Neutrophil (primary cell): ENCODE measurements around the gene RNF157.

ENCODE experiments used
- H3K27ac ChIP-seq: fragments of 200-600 bp; sonication (generic); 2 replicates; pipeline ENCODE4 v1.5.1; 2016; ENCODE audit warnings: mild to moderate bottlenecking, moderate library complexity
- H3K27me3 ChIP-seq: fragments of 200-600 bp; sonication (generic); 2 replicates; pipeline ENCODE4 v1.6.0; 2016; ENCODE audit warnings: mild to moderate bottlenecking
- H3K36me3 ChIP-seq: fragments of 200-600 bp; sonication (generic); 2 replicates; pipeline ENCODE4 v1.5.1; 2017
- H3K4me1 ChIP-seq, 2 experiments: fragments of 200-600 bp in 1 of 2; sonication (generic) in 1 of 2; 1 replicate in 1 of 2; 2 replicates in 1 of 2; pipeline versions ENCODE4 v1.5.1 to v1.6.1; 2013 to 2016; ENCODE audit warnings: low read depth in 1 of 2, low read length in 1 of 2, mild to moderate bottlenecking in 1 of 2, moderate library complexity in 1 of 2; ENCODE audit not compliant: control insufficient read depth in 1 of 2, insufficient read depth in 1 of 2
- H3K4me3 ChIP-seq, 2 experiments: fragments of 200-600 bp in 1 of 2; sonication (generic) in 1 of 2; 1 replicate in 1 of 2; 2 replicates in 1 of 2; pipeline ENCODE4 v1.5.1; 2013 to 2016; ENCODE audit warnings: low read depth in 1 of 2, low read length in 1 of 2, mild to moderate bottlenecking in 1 of 2, moderate library complexity in 1 of 2
- H3K9me3 ChIP-seq: fragments of 200-600 bp; sonication (generic); 2 replicates; pipeline ENCODE4 v1.5.1; 2016
- TF ChIP-seq, protein P1 (sequence below): fragments of 200-600 bp; sonication (generic); IDR thresholded peaks from 2 replicates; pipeline ENCODE4 v1.5.1; 2016; ENCODE audit warnings: antibody characterized with exemption

RNF157 gene

DNA sequence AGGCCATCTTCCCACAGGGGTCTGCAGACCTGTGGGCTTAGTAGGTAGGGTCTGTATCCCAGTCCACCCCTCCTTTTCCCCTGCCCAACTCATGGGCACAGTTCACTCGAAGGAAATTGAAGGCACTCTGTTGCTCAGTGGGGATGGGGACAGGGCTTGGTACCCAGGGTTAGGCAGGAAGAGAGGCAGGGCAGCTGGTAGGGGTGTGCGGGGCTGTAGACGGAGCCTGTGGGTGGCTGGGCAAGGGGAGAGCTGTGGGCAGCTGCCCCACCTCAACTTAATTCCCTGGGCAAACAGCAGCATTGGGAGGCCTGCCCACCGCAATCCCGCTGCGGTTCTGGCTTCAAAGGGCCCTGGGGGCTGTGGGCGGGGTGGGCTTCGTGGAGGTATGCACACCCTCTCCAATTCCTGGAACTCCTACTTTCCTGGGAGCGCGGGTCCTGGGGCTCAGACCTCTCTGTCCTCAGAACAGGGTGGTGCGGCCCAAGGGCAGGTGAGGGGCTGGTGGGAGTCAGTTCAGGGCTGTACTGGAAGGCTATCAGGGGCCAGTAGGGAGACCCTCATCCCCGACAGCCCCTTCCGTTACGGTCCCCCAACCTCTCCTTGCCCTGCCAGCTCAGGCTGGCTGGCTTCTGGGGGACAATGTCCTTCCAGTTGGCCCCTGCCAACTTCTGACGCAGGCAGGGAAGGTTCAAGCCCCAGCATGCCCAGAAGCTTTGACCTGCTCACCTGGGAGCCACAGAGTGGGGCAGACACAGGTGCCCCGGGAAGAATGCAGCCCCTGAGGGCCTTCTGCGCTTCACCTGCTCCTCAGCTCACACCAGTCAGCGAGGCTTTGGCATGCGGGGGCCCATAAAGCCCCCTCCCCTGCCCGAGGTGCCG lies 108.4 kb downstream of the RNF157 start:
- H3K27me3 ChIP-seq, result peaks cover 13% of the 10 kb centered on the region
- TF ChIP-seq, protein P1, sequence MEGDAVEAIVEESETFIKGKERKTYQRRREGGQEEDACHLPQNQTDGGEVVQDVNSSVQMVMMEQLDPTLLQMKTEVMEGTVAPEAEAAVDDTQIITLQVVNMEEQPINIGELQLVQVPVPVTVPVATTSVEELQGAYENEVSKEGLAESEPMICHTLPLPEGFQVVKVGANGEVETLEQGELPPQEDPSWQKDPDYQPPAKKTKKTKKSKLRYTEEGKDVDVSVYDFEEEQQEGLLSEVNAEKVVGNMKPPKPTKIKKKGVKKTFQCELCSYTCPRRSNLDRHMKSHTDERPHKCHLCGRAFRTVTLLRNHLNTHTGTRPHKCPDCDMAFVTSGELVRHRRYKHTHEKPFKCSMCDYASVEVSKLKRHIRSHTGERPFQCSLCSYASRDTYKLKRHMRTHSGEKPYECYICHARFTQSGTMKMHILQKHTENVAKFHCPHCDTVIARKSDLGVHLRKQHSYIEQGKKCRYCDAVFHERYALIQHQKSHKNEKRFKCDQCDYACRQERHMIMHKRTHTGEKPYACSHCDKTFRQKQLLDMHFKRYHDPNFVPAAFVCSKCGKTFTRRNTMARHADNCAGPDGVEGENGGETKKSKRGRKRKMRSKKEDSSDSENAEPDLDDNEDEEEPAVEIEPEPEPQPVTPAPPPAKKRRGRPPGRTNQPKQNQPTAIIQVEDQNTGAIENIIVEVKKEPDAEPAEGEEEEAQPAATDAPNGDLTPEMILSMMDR, result no peak
- no peaks in the 10 kb centered on the region for H3K36me3 ChIP-seq
- no peaks in the 10 kb centered on the region for H3K9me3 ChIP-seq
- H3K4me1 ChIP-seq, result peaks cover 0 to 4% of the 10 kb centered on the region in 2 experiments
- H3K4me3 ChIP-seq, result no peak overlapping the region
- H3K27ac ChIP-seq, result no peak overlapping the region

DNA sequence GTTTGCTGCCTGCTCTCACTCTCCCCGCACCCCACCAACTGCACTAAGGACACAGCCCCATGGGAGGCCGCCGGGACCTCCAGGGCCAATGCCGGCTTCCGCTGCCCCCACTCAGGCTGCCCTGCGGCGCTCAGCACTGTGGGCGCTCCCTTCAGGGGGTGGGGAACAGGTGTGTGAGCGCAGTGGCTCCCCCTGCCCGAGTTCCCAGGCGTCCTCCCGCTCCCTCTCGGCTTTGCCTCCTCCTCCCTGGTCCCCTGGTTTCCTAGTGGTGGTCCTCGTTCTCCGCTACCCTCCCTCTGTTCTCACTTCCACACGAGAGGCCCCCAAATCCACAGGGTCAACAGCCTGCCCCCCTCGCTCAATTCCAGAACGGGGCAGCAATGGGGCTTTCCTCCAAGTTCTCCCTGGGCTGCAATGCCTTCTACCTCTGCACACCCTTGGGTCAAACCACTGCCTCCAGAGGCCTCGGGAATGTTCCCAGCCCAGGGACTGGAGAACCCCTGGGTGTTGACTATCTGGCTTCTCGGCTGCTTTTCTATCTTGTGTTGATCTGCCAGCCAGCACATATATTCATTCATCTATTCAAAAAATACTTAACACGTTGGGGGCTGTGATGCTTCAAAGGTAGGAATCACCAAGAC lies 109.1 kb downstream of the RNF157 start:
- no peak overlapping the region for H3K4me3 ChIP-seq
- TF ChIP-seq, protein P1, result no peak
- H3K27me3 ChIP-seq, result peaks cover 14% of the 10 kb centered on the region
- no peaks in the 10 kb centered on the region for H3K36me3 ChIP-seq
- no peaks in the 10 kb centered on the region for H3K9me3 ChIP-seq
- H3K27ac ChIP-seq, result no peak overlapping the region
- H3K4me1 ChIP-seq, result peaks cover 0 to 4% of the 10 kb centered on the region in 2 experiments

DNA sequence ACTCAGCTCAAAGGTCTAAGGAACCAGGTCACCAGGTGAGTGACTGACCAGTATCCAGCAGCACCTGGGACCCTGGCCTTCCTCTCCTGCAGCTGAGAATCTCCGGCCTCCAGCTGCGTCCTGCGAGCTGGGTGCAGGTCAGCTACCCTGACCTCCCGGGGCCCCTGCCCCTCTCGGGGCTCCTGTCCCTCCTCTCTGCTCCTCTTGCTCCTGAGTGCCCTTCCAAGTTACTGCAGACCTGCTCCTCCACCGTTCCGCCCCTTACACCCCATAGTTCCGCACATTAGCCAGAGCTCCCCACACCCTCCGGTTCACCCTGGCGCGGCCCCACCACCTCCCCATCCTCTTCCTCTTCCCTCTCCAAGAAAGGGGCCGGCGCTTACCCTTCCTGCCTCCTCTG lies 109.8 kb downstream of the RNF157 start:
- Histone ChIP-seq H3K4me3 (no peak overlapping the region), H3K4me1 (peaks cover 0 to 4% of the 10 kb centered on the region in 2 experiments), H3K27me3 (peaks cover 14% of the 10 kb centered on the region), H3K36me3 (no peaks in the 10 kb centered on the region), H3K9me3 (no peaks in the 10 kb centered on the region), H3K27ac (no peak overlapping the region)
- TF ChIP-seq, protein P1, result no peak

DNA sequence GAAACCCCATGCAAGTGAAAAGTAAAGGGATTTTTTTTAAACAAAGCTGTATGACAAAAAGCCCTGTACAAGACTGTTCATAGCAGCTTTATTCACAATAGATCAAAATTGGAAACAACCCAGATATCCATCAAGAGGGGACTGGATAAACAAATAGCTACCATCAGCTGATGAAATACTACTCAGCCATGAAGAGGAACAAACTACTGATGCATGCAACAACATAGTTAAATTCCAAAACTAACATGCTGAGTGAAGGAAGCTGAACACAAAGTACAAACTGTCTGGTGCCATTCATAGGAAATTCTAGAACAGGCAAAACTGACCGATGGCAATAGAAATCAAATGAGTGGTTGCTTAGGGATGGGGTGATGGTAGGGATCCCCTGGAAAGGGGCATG lies 114.4 kb downstream of the RNF157 start:
- H3K27ac ChIP-seq, result no peak overlapping the region
- TF ChIP-seq, protein P1, result no peak
- peaks cover 14% of the 10 kb centered on the region for H3K27me3 ChIP-seq
- peaks cover 10 to 11% of the 10 kb centered on the region in 2 experiments for H3K4me1 ChIP-seq
- no peaks in the 10 kb centered on the region for H3K36me3 ChIP-seq
- no peaks in the 10 kb centered on the region for H3K9me3 ChIP-seq
- no peak overlapping the region for H3K4me3 ChIP-seq

DNA sequence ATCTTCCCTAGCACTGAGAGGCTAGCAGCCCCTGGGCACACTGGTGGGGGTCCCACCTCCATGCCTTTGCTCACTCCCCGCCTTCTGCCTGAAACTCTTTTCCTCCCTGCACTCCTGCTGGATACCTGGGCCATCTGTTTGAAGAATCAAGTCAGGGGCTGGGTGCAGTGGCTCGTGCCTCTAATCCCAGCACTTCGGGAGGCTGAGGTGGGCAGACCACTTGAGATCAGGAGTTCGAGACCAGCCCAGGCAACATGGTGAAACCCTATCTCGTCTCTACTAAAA lies 115.0 kb downstream of the RNF157 start:
- Histone ChIP-seq H3K9me3 (no peaks in the 10 kb centered on the region), H3K4me3 (no peak overlapping the region), H3K27me3 (peaks cover 14% of the 10 kb centered on the region), H3K4me1 (peaks cover 9 to 10% of the 10 kb centered on the region in 2 experiments), H3K27ac (no peak overlapping the region), H3K36me3 (no peaks in the 10 kb centered on the region)
- TF ChIP-seq, protein P1, result no peak
